Measurements from ENCODE around the gene INPP4A. TPM values are rescaled to one million over a fixed set of nuclear protein-coding genes. Genes with fewer than 3 reads are reported as not detected.

The INPP4A gene
- total RNA-seq, 2 donors from 2014 or later, result 12.7 to 18.2 TPM

GRCh38 chr2:98512699-98513098, 68.0 kb downstream of the INPP4A start:
- peaks cover 0 to 31% of the 10 kb centered on the region in 2 donors for H3K4me1 ChIP-seq
- no peaks in the 10 kb centered on the region for H3K36me3 ChIP-seq
- H3K27me3 ChIP-seq, result no peaks in the 10 kb centered on the region
- no peak overlapping the region for H3K27ac ChIP-seq
- no peaks in the 10 kb centered on the region for H3K9me3 ChIP-seq
- no peak overlapping the region for H3K4me3 ChIP-seq
- TF ChIP-seq CTCF (IDR thresholded peaks at IDR 0.05), result no peak
- no peak for DNase-seq (ENCODE audit: low spot score)

GRCh38 chr2:98514096-98514639, 69.5 kb downstream of the INPP4A start:
- no peaks in the 10 kb centered on the region for H3K9me3 ChIP-seq
- H3K4me1 ChIP-seq, result peaks cover 0 to 25% of the 10 kb centered on the region in 2 donors
- no peak overlapping the region for H3K4me3 ChIP-seq
- no peak overlapping the region for H3K27ac ChIP-seq
- H3K36me3 ChIP-seq, result no peaks in the 10 kb centered on the region
- H3K27me3 ChIP-seq, result no peaks in the 10 kb centered on the region
- no peak for TF ChIP-seq CTCF (IDR thresholded peaks at IDR 0.05)
- no peak for DNase-seq (ENCODE audit: low spot score)

GRCh38 chr2:98514879-98515249, 70.2 kb downstream of the INPP4A start:
- no peak for TF ChIP-seq CTCF (IDR thresholded peaks at IDR 0.05)

GRCh38 chr2:98515250-98515991, 70.8 kb downstream of the INPP4A start:
- Histone ChIP-seq H3K36me3 (peaks cover 6% of the 10 kb centered on the region), H3K27me3 (no peaks in the 10 kb centered on the region), H3K4me3 (no peak overlapping the region), H3K9me3 (no peaks in the 10 kb centered on the region), H3K4me1 (peaks cover 0 to 23% of the 10 kb centered on the region in 2 donors), H3K27ac (no peak overlapping the region)
- TF ChIP-seq CTCF (IDR thresholded peaks at IDR 0.05), result no peak
- no peak for DNase-seq (ENCODE audit: low spot score)

More at GRCh38 chr2:98514879-98515249, 70.2 kb downstream of the INPP4A start:
- no peaks in the 10 kb centered on the region for H3K27me3 ChIP-seq
- DNase-seq (ENCODE audit: low spot score), result no peak
- H3K9me3 ChIP-seq, result no peaks in the 10 kb centered on the region
- no peak overlapping the region for H3K27ac ChIP-seq
- H3K36me3 ChIP-seq, result peaks cover 4% of the 10 kb centered on the region
- no peak overlapping the region for H3K4me3 ChIP-seq
- peaks cover 0 to 23% of the 10 kb centered on the region in 2 donors for H3K4me1 ChIP-seq

GRCh38 chr2:98516571-98516970, 71.9 kb downstream of the INPP4A start:
- Histone ChIP-seq H3K4me1 (peaks cover 0 to 23% of the 10 kb centered on the region in 2 donors), H3K4me3 (no peak overlapping the region), H3K27ac (no peak overlapping the region), H3K36me3 (peaks cover 6% of the 10 kb centered on the region), H3K27me3 (no peaks in the 10 kb centered on the region), H3K9me3 (no peaks in the 10 kb centered on the region)
- DNase-seq (ENCODE audit: low spot score), result no peak
- TF ChIP-seq CTCF (IDR thresholded peaks at IDR 0.05), result no peak

Data from right atrium auricular region (tissue), 2 donors.